Trophoblast cell (in vitro differentiated cells and primary cell): ENCODE results near the gene SERGEF.
"Not testable (repeated sequence)": the region's sequence is repeated elsewhere in the genome, so short reads cannot be mapped to it uniquely, and the experiment has no call there.

ENCODE experiments used
- DNase-seq, 2 donors: peaks; one replicate each; pipeline ENCODE4 v3.0.0-alpha.2; 2016
- H2AFZ ChIP-seq: 2 replicates; pipeline ENCODE4 v1.6.1; 2013; ENCODE audit warnings: low read length, moderate library complexity, mild to moderate bottlenecking; ENCODE audit not compliant: insufficient read depth, poor library complexity
- H2AK5ac ChIP-seq: 2 replicates; pipeline ENCODE4 v1.6.1; 2013; ENCODE audit warnings: mild to moderate bottlenecking, low read length
- H2BK120ac ChIP-seq: 2 replicates; pipeline ENCODE4 v1.6.1; 2013; ENCODE audit warnings: low read length, mild to moderate bottlenecking, moderate library complexity; ENCODE audit not compliant: insufficient read depth, poor library complexity
- H2BK12ac ChIP-seq: 2 replicates; pipeline ENCODE4 v1.6.1; 2013; ENCODE audit warnings: mild to moderate bottlenecking, low read length, moderate library complexity
- H2BK5ac ChIP-seq: 2 replicates; pipeline ENCODE4 v1.6.1; 2013; ENCODE audit warnings: low read length, low read depth, moderate library complexity, mild to moderate bottlenecking; ENCODE audit not compliant: poor library complexity
- H3K14ac ChIP-seq: 2 replicates; pipeline ENCODE4 v1.6.1; 2013; ENCODE audit warnings: mild to moderate bottlenecking, low read length
- H3K18ac ChIP-seq: 2 replicates; pipeline ENCODE4 v1.6.1; 2013; ENCODE audit warnings: mild to moderate bottlenecking, low read length
- H3K23ac ChIP-seq: 2 replicates; pipeline ENCODE4 v1.6.1; 2013; ENCODE audit warnings: low read length
- H3K27ac ChIP-seq: 2 replicates; pipeline ENCODE4 v1.5.1; 2013; ENCODE audit warnings: low read depth, mild to moderate bottlenecking, inconsistent platforms, low read length, moderate library complexity
- H3K27me3 ChIP-seq: 2 replicates; pipeline ENCODE4 v1.6.1; 2013; ENCODE audit warnings: inconsistent platforms, mild to moderate bottlenecking, low read length, moderate library complexity; ENCODE audit not compliant: insufficient read depth
- H3K36me3 ChIP-seq, 2 experiments: 1 replicate in 1 of 2; 2 replicates in 1 of 2; pipeline ENCODE4 v1.6.1; 2013; ENCODE audit warnings: low read length in 2 of 2, mild to moderate bottlenecking in 2 of 2, moderate library complexity in 1 of 2; ENCODE audit not compliant: insufficient read depth in 2 of 2, control insufficient read depth in 1 of 2
- H3K4ac ChIP-seq: 2 replicates; pipeline ENCODE4 v1.6.1; 2013; ENCODE audit warnings: low read depth, mild to moderate bottlenecking, low read length, moderate library complexity
- H3K4me1 ChIP-seq, 2 experiments: 1 replicate in 1 of 2; 2 replicates in 1 of 2; pipeline ENCODE4 v1.6.1; 2013; ENCODE audit warnings: low read length in 2 of 2, mild to moderate bottlenecking in 2 of 2, moderate library complexity in 1 of 2; ENCODE audit not compliant: insufficient read depth in 2 of 2, control insufficient read depth in 1 of 2
- H3K4me2 ChIP-seq: 2 replicates; pipeline ENCODE4 v1.6.1; 2013; ENCODE audit warnings: inconsistent platforms, mild to moderate bottlenecking, low read length, moderate library complexity
- H3K4me3 ChIP-seq: 2 replicates; pipeline ENCODE4 v1.5.1; 2013; ENCODE audit warnings: mild to moderate bottlenecking, low read depth, low read length, inconsistent platforms
- H3K79me1 ChIP-seq: one replicate; pipeline ENCODE4 v1.6.1; 2013; ENCODE audit warnings: low read length
- H3K79me2 ChIP-seq: 2 replicates; pipeline ENCODE4 v1.6.1; 2013; ENCODE audit warnings: low read length, mild to moderate bottlenecking; ENCODE audit not compliant: control insufficient read depth, insufficient read depth, poor library complexity
- H3K9ac ChIP-seq: 2 replicates; pipeline ENCODE4 v1.6.1; 2013; ENCODE audit warnings: mild to moderate bottlenecking, low read length
- H3K9me3 ChIP-seq: 2 replicates; pipeline ENCODE4 v1.6.1; 2013; ENCODE audit warnings: low read depth, mild to moderate bottlenecking, control low read depth, inconsistent platforms, low read length; ENCODE audit not compliant: insufficient read depth
- H4K12ac ChIP-seq: 2 replicates; pipeline ENCODE4 v1.6.1; 2013; ENCODE audit warnings: low read depth, mild to moderate bottlenecking, low read length, moderate library complexity
- H4K8ac ChIP-seq: 2 replicates; pipeline ENCODE4 v1.6.1; 2013; ENCODE audit warnings: low read depth, mild to moderate bottlenecking, low read length, moderate library complexity
- H4K91ac ChIP-seq: one replicate; pipeline ENCODE4 v1.6.1; 2013; ENCODE audit warnings: low read depth, mild to moderate bottlenecking, low read length, moderate library complexity
- WGBS: extraction: QIAGEN DNeasy Blood & Tissue Kit; methylation state at CpG from one replicate; pipeline ENCODE4 v1.1.7; 2013; ENCODE audit warnings: missing lambda C conversion rate; ENCODE audit not compliant: insufficient read length, insufficient coverage; ENCODE audit errors: extremely low coverage; 5-methylcytosine and 5-hydroxymethylcytosine counted together

Gene SERGEF

DNA sequence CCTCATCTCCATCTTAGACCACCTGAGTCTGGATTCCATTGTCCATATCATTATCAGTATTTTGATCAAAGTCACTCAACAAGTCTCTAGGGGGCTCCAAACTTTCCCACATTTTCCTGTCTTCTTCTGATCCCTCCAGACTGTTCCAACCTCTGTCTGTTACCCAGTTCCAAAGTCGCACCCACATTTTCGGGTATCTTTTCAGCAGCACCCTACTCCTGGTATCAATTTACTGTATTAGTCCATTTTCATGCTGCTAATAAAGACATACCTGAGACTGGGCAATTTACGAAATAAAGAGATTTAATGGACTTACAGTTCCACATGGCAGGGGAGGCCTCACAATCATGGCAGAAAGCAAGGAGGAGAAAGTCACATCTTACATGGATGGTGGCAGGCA, 144.4 kb downstream of the SERGEF start:
- not testable (repeated sequence) for H3K9ac ChIP-seq, H3K27ac ChIP-seq, H2BK12ac ChIP-seq, H3K4me3 ChIP-seq, H2BK5ac ChIP-seq, H3K79me1 ChIP-seq, H2AK5ac ChIP-seq, H3K4ac ChIP-seq, H4K91ac ChIP-seq, H3K36me3 ChIP-seq, H3K18ac ChIP-seq, H4K12ac ChIP-seq, H3K14ac ChIP-seq, H4K8ac ChIP-seq, H2BK120ac ChIP-seq, H3K9me3 ChIP-seq, H3K27me3 ChIP-seq, DNase-seq, H3K79me2 ChIP-seq, H3K4me1 ChIP-seq, H3K23ac ChIP-seq, H3K4me2 ChIP-seq, H2AFZ ChIP-seq
- no CpG with 5 or more reads among the region's 3 CpGs for WGBS

DNA sequence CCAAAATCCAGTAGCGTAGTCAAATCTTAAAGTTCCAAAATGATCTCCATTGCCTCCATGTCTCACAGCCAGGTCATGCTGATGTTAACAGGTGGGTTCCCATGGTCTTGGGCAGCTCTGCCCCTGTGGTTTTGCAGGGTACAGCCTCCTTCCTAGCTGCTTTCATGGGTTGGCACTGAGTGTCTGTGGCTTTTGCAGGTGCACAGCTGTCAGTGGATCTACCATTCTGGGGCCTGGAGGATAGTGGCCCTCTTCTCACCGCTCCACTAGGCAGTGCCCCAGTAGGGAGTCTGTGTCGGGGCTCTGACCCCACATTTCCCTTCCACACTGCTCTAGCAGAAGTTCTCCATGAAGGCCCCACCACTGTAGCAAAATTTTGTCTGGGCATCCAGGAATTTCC, 145.5 kb downstream of the SERGEF start:
- no peaks in the 10 kb centered on the region for H3K4me1 ChIP-seq
- H3K36me3 ChIP-seq: no peaks in the 10 kb centered on the region
- H3K18ac ChIP-seq: no peak overlapping the region
- WGBS: no CpG with 5 or more reads among the region's 3 CpGs
- H2BK5ac ChIP-seq: no peak overlapping the region
- no peak overlapping the region for H3K4me3 ChIP-seq
- no peak overlapping the region for H3K23ac ChIP-seq
- no peak overlapping the region for H2AFZ ChIP-seq
- no peak overlapping the region for H3K9ac ChIP-seq
- no peak overlapping the region for H3K4me2 ChIP-seq
- H3K4ac ChIP-seq: no peak overlapping the region
- no peak overlapping the region for H4K12ac ChIP-seq
- no peak overlapping the region for H2BK120ac ChIP-seq
- H3K79me2 ChIP-seq: no peaks in the 10 kb centered on the region
- no peaks in the 10 kb centered on the region for H3K9me3 ChIP-seq
- DNase-seq: no peak
- no peak overlapping the region for H4K91ac ChIP-seq
- H2AK5ac ChIP-seq: no peak overlapping the region
- H3K79me1 ChIP-seq: no peaks in the 10 kb centered on the region
- H2BK12ac ChIP-seq: no peak overlapping the region
- H3K14ac ChIP-seq: no peak overlapping the region
- H3K27me3 ChIP-seq: no peaks in the 10 kb centered on the region
- H4K8ac ChIP-seq: no peak overlapping the region
- H3K27ac ChIP-seq: no peak overlapping the region

DNA sequence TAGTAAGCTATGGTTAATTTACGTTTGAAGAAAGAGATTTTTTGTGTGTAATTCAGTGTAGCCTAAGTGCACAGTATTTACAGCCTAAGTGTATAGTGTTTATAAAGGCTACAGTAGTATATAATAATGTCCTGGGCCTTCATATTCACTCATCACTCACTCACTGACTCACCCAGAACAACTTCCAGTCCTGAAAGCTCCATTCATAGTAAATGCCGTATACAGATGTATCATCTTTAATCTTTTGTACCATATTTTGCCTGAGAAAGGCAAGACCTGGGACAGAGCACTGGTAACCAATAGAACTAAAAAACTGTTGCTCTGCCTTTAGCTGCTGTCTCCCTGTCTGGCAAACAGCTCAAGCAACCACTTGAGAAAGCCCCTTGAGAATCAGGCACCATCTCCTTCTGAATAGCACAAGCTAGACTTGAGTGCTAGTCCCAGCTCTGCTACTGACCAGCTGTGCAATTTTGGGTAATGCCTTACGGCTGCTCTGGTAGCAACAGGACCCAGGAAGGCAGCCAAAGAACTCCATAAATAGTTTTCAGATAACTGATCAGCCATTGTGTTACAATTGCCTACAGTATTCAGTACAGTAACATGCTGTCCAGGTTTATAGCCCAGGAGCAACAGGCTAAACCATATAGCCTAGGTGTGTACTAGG, 146.9 kb downstream of the SERGEF start:
- Histone ChIP-seq H2BK5ac (no peak overlapping the region), H3K4me2 (no peak overlapping the region), H3K23ac (no peak overlapping the region), H3K14ac (no peak overlapping the region), H3K36me3 (no peaks in the 10 kb centered on the region), H4K91ac (no peak overlapping the region), H2BK120ac (no peak overlapping the region), H2AFZ (no peak overlapping the region), H3K4ac (no peak overlapping the region), H3K9ac (no peak overlapping the region), H3K4me3 (no peak overlapping the region), H3K27me3 (no peaks in the 10 kb centered on the region), H4K12ac (no peak overlapping the region), H3K9me3 (no peaks in the 10 kb centered on the region), H4K8ac (no peak overlapping the region), H3K18ac (no peak overlapping the region), H3K4me1 (no peaks in the 10 kb centered on the region), H2AK5ac (no peak overlapping the region), H3K79me2 (no peaks in the 10 kb centered on the region), H3K79me1 (no peaks in the 10 kb centered on the region), H3K27ac (no peak overlapping the region), H2BK12ac (no peak overlapping the region)
- peak in 1 of 2 donors; percentile 31 for DNase-seq
- 100% methylated on average over 1 of the region's 3 CpGs for WGBS

DNA sequence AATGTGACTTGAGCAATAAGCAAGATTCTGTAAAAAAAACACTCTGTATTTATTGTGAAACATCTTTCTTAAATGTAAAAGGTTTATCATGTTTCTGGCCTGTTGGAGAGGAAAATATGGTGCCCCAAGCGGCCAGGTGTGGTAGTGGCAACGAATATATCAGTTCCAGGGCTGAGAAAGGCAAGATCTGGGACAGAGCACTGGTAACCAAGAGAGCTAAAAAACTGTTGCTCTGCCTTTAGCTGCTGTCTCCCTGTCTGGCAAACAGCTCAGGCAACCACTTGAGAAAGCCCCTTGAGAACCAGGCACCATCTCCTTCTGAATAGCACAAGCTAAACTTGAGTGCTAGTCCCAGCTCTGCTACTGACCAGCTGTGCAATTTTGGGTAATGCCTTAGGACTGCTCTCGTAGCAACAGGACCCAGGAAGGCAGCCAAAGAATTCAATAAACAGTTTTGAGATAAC, 148.3 kb downstream of the SERGEF start:
- no peak overlapping the region for H2AFZ ChIP-seq
- no peaks in the 10 kb centered on the region for H3K36me3 ChIP-seq
- H3K4ac ChIP-seq: no peak overlapping the region
- H3K4me3 ChIP-seq: no peak overlapping the region
- no peak overlapping the region for H3K27ac ChIP-seq
- no peak overlapping the region for H2AK5ac ChIP-seq
- H3K4me1 ChIP-seq: no peaks in the 10 kb centered on the region
- no peak overlapping the region for H4K12ac ChIP-seq
- H3K9me3 ChIP-seq: no peaks in the 10 kb centered on the region
- no peak overlapping the region for H3K4me2 ChIP-seq
- H2BK120ac ChIP-seq: no peak overlapping the region
- H3K23ac ChIP-seq: no peak overlapping the region
- no peaks in the 10 kb centered on the region for H3K79me1 ChIP-seq
- no peak overlapping the region for H3K18ac ChIP-seq
- DNase-seq: peak; percentile 67 to 88
- H2BK12ac ChIP-seq: no peak overlapping the region
- H2BK5ac ChIP-seq: no peak overlapping the region
- no peaks in the 10 kb centered on the region for H3K79me2 ChIP-seq
- H4K91ac ChIP-seq: no peak overlapping the region
- WGBS: no CpG with 5 or more reads among the region's 3 CpGs
- H3K9ac ChIP-seq: no peak overlapping the region
- H3K14ac ChIP-seq: no peak overlapping the region
- H4K8ac ChIP-seq: no peak overlapping the region
- H3K27me3 ChIP-seq: no peaks in the 10 kb centered on the region
